ENCODE results near the gene PCSK6.

Gene PCSK6

DNA sequence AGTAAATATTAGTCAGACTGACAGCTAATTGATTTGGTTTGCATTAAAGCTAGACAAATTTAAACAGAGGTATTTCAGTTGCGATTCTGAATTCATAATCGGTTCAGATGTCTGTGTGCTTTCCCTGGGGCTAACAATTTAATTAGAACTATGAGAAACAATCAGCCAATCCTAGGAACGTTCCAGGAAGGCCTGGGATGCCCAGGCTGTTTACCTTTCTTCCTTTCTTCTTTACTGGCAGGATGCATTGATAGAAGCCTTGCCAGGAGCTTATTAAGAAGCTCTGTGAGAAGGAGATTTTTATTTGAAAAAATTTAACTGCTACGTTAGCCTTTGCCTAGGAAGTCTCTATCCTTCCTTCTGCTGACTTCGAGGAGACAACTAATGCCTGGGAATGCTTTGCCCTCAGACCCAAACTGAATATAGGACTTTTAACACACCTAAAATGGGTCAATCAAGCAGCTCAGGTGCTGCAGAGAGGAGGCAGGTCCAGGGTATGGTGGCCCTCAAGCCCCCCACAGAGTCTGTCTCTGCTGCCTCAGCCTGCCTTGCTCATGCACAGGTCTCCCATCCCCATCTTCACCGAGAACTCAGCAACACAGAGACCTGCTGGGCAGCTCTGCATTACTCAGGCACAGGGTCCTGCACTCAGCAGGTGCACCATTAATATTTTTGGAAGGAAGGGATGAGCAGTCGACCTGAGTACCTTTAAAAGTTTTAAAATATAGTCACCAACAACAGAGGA is 48.5 kb downstream of the PCSK6 start:
- DNase-seq, result no peak
- TF ChIP-seq GATA1 (IDR thresholded peaks at IDR 0.05; ENCODE audit: low read depth, low read length), result no peak
- TF ChIP-seq POLR2A (IDR thresholded peaks at IDR 0.05; ENCODE audit: low read length), result no peak

DNA sequence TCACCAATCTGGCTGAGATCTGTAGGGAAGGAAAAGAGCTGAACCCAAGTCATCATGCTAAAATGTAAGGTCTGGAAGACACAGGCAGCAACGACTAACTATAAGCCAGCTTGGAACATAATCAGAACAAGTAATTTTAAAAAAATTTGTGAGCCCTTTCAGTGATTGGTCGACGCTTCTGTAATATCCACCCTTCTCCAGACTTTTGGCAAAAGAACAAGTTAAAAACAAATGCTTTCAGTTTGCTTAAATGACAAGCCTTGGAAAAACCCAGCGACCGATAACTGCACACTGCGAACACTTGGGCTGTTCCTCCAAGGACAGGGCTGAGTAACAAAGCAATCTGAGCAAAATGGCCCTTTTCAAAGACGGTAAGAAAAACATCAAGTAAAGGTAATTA is 49.6 kb downstream of the PCSK6 start:
- DNase-seq, result no peak
- TF ChIP-seq GATA1 (IDR thresholded peaks at IDR 0.05; ENCODE audit: low read depth, low read length), result no peak
- TF ChIP-seq POLR2A (IDR thresholded peaks at IDR 0.05; ENCODE audit: low read length), result no peak

DNA sequence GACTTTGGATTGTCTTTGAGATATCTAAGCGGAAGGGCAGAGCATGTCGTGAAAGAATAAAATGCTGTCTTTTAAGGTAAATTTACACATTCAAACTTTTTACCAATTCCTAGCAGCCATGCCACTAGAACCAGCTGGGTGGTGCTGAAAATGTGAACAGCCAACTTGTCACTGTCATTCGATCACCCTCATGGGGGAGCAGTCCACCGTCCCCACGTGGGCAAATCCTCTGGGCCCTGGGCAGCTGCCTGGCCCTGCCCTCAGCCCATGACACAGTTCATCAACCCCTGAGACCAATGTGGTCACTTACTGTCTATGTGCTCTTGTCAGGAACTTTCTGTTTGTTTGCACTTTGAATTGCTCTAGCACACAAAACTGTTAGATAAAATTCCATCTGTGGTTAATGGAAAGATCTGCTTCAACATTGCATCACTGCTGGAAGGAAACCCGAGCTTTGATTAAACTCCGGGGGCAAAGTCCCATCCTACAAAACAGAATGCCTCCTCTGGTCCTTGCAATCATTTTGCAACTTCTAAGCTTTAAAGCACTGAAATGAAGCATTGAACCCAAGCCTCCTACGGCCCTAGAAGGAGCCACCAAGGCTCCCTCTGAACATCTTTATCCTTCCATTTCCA is 50.1 kb downstream of the PCSK6 start:
- no peak for DNase-seq
- TF ChIP-seq POLR2A (IDR thresholded peaks at IDR 0.05; ENCODE audit: low read length), result no peak
- TF ChIP-seq GATA1 (IDR thresholded peaks at IDR 0.05; ENCODE audit: low read depth, low read length), result no peak

DNA sequence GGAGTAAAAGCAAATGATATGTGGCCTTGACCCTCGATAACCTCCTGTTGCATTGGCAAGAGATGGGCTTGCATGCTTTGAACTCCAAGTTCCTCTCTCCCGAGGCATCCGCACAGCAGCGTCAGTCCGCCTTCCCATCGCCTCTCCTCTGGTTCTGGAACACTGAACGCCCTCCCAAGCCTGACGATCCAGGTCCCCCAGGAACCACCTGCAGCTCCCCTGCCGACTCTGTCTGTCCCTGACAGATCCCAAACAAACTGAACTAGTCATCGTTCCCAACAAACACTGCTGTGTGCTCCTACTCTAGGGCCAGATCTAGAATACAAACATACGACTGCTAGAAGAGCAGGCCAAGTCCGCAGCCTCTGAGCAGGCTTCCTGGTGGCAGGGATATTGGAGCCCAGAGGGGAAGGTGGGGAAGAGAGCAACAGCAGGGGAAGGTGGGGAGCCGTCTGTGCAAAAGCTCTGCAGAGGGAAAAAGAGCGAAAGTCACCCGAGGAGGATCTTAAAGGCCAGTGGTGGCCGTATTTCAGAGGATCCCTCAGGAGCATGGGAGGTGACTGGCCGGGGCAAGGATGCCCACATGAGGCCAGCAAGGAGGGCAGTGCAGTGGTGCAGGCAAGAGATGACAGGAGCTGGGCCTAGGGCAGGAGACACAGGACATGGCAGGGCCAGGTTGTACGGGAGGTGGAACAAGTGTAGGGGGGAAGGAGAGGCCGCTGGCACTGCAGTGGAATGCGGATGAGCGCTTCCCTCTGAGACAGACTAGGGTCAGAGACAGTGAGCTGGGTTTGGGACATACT is 50.8 kb downstream of the PCSK6 start:
- no peak for DNase-seq
- no peak for TF ChIP-seq GATA1 (IDR thresholded peaks at IDR 0.05; ENCODE audit: low read depth, low read length)
- TF ChIP-seq POLR2A (IDR thresholded peaks at IDR 0.05; ENCODE audit: low read length), result no peak

DNA sequence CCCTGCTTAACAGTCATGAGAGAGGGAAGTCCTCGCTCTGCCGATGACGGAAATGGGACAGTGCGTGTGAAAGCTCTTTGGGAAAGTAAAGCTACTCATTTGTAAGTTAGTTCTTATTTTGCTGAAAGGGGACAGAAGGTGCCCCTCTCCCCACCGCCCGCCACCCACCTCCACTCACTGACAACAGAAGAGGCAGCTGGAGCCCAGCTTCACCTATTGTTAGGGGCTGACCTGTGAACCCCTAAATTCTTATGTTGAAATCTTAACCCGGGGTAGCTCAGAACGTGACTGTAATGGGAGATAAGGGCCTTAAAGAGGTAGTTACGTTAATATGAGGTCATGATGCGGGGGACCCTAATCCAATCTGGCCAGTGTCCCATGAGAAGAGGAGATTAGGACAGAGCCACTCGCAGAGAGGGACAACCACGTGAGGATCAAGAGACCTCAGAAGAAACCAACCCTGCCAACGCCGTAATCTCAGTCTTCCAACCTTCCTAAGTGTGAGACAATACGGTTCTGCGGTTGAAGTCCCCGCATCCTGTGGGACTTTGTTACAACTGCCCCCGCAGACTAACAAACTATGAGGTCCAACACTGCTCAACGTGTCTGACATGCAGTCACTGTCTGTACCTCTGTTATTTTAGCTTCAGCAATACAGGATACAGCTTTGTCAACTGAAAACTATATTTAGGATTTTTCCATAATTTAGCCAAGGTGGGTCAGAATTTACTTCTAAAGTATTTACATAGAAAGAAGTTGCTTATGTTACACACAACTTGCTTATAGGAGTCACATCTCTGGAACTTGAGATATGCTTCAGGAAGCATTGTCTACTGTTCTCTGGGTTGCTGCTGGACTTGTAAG is 51.7 kb downstream of the PCSK6 start:
- TF ChIP-seq GATA1 (IDR thresholded peaks at IDR 0.05; ENCODE audit: low read depth, low read length), result no peak
- no peak for TF ChIP-seq POLR2A (IDR thresholded peaks at IDR 0.05; ENCODE audit: low read length)

DNA sequence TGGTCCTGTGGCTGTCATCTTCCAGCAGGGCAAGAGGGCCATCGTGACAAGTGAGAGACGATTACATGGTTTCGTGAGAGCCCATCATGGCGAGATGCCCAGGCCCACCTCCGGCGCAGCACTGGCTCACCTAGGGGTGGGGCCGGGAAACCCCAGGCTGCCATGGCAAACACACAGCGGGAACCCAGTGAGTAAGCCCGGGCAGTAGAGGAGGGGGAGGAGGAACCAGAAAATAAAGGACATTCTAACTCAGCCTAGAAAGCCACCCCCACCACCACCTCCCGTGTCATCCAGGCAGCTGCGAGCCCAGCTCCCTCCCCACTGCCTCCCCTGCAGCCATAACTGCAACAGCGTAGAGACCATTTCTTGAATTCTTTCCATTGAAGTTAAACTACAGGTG is 52.3 kb downstream of the PCSK6 start:
- no peak for DNase-seq
- TF ChIP-seq POLR2A (IDR thresholded peaks at IDR 0.05; ENCODE audit: low read length), result no peak
- TF ChIP-seq GATA1 (IDR thresholded peaks at IDR 0.05; ENCODE audit: low read depth, low read length), result no peak

More for the DNA sequence above, 51.7 kb downstream of the PCSK6 start:
- peak; percentile 13 to 15 for DNase-seq

DNA sequence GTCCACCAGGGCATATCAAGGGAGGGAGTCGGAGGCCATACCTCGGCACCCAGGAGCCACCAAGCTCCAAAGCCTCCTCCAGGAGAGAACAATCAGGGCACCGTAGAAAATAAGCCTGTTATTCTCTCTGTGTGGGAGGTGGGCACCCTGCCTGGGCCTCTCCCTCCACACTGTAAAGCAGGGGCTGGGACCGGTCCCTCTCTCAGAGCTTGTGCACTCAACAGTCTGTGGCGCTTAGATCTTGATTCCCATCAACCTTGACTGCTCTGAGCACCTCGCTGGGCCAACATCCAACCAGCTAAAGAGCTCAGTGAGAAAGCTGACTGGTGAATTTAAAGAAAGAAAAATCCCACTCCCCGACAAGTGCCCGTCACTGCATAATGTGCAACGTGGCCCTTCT is 53.0 kb downstream of the PCSK6 start:
- TF ChIP-seq GATA1 (IDR thresholded peaks at IDR 0.05; ENCODE audit: low read depth, low read length) (no peak), POLR2A (IDR thresholded peaks at IDR 0.05; ENCODE audit: low read length) (no peak)

DNA sequence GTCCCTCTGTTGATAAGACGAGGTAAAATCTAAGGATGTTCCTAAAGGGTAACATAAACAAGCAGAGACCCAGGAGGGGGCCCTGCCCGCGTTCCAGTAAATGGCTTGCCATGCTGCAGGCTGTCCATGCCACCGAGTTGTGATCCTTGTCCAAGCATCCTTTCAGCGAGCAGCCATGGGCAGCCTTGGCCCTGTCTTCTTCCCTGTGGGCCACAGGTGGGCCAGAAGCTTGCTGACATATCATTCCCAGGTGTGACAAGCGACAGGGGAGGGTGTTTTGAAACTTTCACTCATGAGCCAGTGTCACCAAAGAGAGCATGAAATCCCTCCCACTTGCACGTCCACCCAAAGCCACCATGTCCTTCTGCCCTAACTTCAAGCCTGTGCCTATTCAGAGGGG is 53.7 kb downstream of the PCSK6 start:
- no peak for DNase-seq
- TF ChIP-seq GATA1 (IDR thresholded peaks at IDR 0.05; ENCODE audit: low read depth, low read length), result no peak
- TF ChIP-seq POLR2A (IDR thresholded peaks at IDR 0.05; ENCODE audit: low read length), result no peak

More for the DNA sequence above, 53.0 kb downstream of the PCSK6 start:
- no peak for DNase-seq

DNA sequence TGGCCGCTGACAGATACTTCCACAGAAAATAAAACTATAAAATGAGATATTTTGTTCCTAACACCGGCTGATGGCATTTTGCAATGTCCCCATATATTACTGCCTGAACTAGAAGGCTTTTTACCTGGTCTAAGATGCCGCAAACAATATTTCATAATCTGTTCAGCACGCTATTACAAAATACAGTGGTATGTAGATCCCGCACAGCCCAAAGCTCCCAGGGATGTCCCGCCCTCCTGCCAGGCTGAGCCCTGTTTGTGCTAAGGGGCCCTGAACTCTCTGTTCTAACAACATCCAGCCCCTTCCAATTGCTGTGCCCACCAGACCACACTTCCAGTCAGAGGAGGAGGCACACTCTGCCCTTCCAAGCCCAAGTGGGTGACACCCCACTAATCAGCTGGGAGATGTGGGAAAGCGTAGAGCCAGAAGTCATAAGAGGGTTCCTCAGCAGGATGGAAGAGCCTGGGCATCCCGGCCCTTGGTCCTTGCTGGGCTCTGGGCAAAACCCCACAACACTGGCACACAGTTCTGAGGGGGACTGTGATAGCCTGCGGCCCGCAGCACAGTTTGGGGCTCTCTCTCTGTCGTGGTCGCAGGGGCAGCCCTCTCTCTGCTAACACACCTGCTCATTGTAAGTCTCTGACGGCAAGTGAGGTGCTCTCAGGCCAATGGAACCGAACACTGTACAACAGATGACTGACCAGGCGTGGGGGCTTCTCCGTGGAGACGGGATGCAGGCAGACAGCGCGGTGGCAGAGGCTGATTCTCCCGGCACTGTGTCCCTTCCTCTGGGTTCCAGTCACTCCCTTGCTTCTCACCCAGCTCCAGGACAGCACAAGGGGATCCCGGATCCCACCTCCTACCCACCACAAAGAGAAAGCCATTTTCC is 55.2 kb downstream of the PCSK6 start:
- DNase-seq, result no peak
- TF ChIP-seq POLR2A (IDR thresholded peaks at IDR 0.05; ENCODE audit: low read length) (no peak), GATA1 (IDR thresholded peaks at IDR 0.05; ENCODE audit: low read depth, low read length) (no peak)

DNA sequence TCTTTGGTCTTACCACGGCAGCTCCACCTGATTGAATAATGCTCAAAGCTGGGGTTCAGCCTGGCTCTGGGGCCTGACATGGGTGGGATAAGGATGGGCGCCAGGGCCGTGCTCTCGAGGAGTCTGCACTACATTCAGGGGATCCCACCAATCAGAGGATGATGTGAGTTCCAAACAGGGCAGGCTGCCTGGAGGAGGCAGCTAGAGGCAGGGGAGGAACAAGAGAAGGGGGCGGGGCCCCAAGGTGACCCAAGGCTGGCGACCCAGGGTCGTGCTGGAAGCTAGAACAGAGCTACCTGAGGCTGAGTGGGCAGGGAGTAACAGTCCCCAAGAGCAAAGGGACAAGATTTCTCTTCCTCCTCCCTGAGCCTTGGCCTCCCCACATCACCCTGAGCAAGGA is 56.1 kb downstream of the PCSK6 start:
- DNase-seq, result no peak
- TF ChIP-seq POLR2A (IDR thresholded peaks at IDR 0.05; ENCODE audit: low read length) (no peak), GATA1 (IDR thresholded peaks at IDR 0.05; ENCODE audit: low read depth, low read length) (no peak)

DNA sequence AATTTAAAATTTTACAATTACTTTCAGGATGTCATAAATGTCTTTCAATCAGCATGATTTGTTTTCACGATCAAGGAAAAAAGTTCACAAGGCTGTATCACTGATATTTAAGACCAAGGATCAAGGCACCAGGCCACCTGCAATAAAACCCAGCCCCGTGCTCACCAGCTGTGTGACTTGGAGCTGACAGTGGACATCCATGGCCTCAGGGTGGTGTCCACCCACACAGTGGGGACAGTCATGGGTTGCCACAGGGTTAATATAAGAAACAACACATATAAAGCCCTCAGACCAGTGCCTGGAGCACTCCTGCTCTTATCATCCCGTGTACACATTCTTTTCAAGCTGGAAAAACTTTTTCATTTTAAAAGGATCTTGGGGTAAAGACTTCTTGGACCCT is 56.5 kb downstream of the PCSK6 start:
- no peak for DNase-seq
- TF ChIP-seq POLR2A (IDR thresholded peaks at IDR 0.05; ENCODE audit: low read length), result no peak
- no peak for TF ChIP-seq GATA1 (IDR thresholded peaks at IDR 0.05; ENCODE audit: low read depth, low read length)

DNA sequence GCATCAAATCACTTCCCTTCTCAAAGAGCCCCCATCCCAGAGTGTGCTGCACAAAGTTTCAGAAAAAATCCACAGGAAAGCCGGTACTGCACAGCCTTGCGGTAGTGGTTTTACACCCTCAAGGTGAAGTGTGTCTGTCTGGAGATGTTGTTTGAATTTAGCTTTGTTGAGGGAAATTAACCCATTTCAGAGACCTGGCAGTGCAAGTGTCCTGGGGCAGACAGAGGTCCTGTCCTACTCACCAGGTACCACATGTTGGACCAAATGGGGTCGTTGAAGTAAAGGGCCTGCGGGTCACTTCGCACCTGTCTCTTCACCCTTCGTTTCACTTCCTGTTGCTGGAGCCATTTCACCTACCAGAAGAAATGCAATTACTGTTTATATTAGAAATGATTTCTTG is 57.8 kb downstream of the PCSK6 start:
- DNase-seq, result no peak
- TF ChIP-seq GATA1 (IDR thresholded peaks at IDR 0.05; ENCODE audit: low read depth, low read length) (no peak), POLR2A (IDR thresholded peaks at IDR 0.05; ENCODE audit: low read length) (no peak)

DNA sequence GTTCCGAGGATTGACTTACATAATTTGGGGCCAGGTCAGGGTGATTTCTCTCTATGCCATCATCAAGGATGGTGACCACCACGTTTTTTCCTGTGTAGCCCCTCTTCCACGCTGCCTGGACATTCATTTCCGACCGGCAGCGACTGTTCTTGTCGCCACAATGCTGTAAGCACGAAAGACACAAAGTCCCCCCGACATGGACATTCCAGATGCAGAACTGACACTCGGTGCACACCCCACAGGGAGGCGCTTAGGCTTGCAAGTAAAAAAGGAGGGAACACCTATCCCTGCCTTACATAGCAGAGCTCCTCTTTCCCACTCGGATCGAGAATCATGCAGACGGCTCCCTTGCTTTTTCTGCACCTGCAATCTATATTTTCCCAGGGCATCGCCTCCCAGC is 58.2 kb downstream of the PCSK6 start:
- no peak for DNase-seq
- no peak for TF ChIP-seq POLR2A (IDR thresholded peaks at IDR 0.05; ENCODE audit: low read length)
- TF ChIP-seq GATA1 (IDR thresholded peaks at IDR 0.05; ENCODE audit: low read depth, low read length), result no peak

Data from erythroblast (primary cell).